HepG2 (cell line): ENCODE data around the gene DLL3. TPM values are rescaled to one million over a fixed set of nuclear protein-coding genes. Genes with fewer than 3 reads are reported as not detected.
A peak's percentile ranks its signal among the peaks of the same experiment; 100 is the strongest.

Experiments
- ARNTL ChIP-seq: sonication (generic); formaldehyde crosslinking; IDR thresholded peaks from 2 replicates; pipeline ENCODE4 v1.4.0; 2020; ENCODE audit warnings: mild to moderate bottlenecking, missing genetic modification reagents
- FOXA1 ChIP-seq, 2 experiments: fragments of 450-650 bp in 1 of 2; sonication (generic) in 1 of 2; formaldehyde crosslinking in 1 of 2; IDR thresholded peaks; 2 replicates each; pipeline versions ENCODE4 v1.4.0 to v1.6.1; 2016 to 2020; ENCODE audit warnings: missing genetic modification reagents in 1 of 2
- HNF4A ChIP-seq: sonication (generic); formaldehyde crosslinking; IDR thresholded peaks from 2 replicates; pipeline ENCODE4 v1.4.0; 2020; ENCODE audit warnings: missing genetic modification reagents
- JUND ChIP-seq: sonication (generic); formaldehyde crosslinking; IDR thresholded peaks from 2 replicates; pipeline ENCODE4 v1.8.0; 2022; ENCODE audit warnings: mild to moderate bottlenecking, missing genetic modification reagents
- MTA3 ChIP-seq: sonication (generic); formaldehyde crosslinking; IDR thresholded peaks from 2 replicates; pipeline ENCODE4 v1.4.0; 2020; ENCODE audit warnings: missing genetic modification reagents
- RERE ChIP-seq: IDR thresholded peaks from 2 replicates; pipeline ENCODE4 v1.6.1; 2016; ENCODE audit warnings: low read depth, missing genetic modification reagents, missing compliant biosample characterization
- ZNF382 ChIP-seq: sonication (generic); formaldehyde crosslinking; IDR thresholded peaks from 2 replicates; pipeline ENCODE4 v1.5.0; 2020; ENCODE audit warnings: missing genetic modification reagents, mild to moderate bottlenecking, borderline replicate concordance
- ZNF530 ChIP-seq: sonication (generic); formaldehyde crosslinking; IDR thresholded peaks from 2 replicates; pipeline ENCODE4 v1.5.0; 2020; ENCODE audit warnings: low read depth, mild to moderate bottlenecking, missing genetic modification reagents
- ZNF614 ChIP-seq: IDR thresholded peaks from 2 replicates; pipeline ENCODE4 v1.6.1; 2018; ENCODE audit warnings: missing biosample characterization, missing genetic modification reagents, inconsistent platforms, borderline replicate concordance
- polyA plus RNA-seq, 8 experiments: library from polyadenylated mRNA; depleted of rRNA in 3 of 8; stranded (reverse) in 7 of 8; unstranded in 1 of 8; fragments of >200 nt; fragmentation: Illumina TruSeq in 4 of 8; extraction: Trizol in 4 of 8; gene quantifications; 2 replicates each; pipeline versions ENCODE4 v1.2.1 to v1.2.3, GENCODE V29; 2011 to 2016; ENCODE audit warnings: low read depth in 4 of 8, missing spikeins in 1 of 8, mixed read lengths in 1 of 8; ENCODE audit not compliant: insufficient read depth in 1 of 8
- total RNA-seq, 5 experiments: library from RNA; depleted of rRNA; stranded (reverse); fragments of >200 nt; fragmentation: Illumina TruSeq; extraction: Trizol; gene quantifications; 2 replicates each; pipeline ENCODE4 v1.2.3, GENCODE V29; 2016; ENCODE audit warnings: low read depth in 1 of 5
- TF ChIP-seq, protein P1 (sequence below): IDR thresholded peaks from 2 replicates; pipeline ENCODE4 v1.6.1; 2018; ENCODE audit warnings: missing genetic modification reagents, mild to moderate bottlenecking, missing compliant biosample characterization
- TF ChIP-seq, protein P2 (sequence below): sonication (generic); formaldehyde crosslinking; IDR thresholded peaks from 2 replicates; pipeline ENCODE4 v1.4.0; 2020; ENCODE audit warnings: missing genetic modification reagents
- TF ChIP-seq, protein P3 (sequence below): sonication (generic); formaldehyde crosslinking; IDR thresholded peaks from 2 replicates; pipeline ENCODE4 v1.5.1; 2020; ENCODE audit warnings: mild to moderate bottlenecking, missing genetic modification reagents, moderate library complexity
- TF ChIP-seq, protein P4 (sequence below): sonication (generic); formaldehyde crosslinking; IDR thresholded peaks from 2 replicates; pipeline ENCODE4 v1.9.0; 2021; ENCODE audit warnings: missing genetic modification reagents, mild to moderate bottlenecking, borderline replicate concordance
- TF ChIP-seq, protein P5 (sequence below): sonication (generic); formaldehyde crosslinking; IDR thresholded peaks from 2 replicates; pipeline ENCODE4 v1.5.0; 2020; ENCODE audit warnings: missing genetic modification reagents

The DLL3 gene
- total and polyA plus RNA-seq, 2 of the 13 experiments (the other 11 are each of a cell fraction or from before 2014, with no cell fraction given): 0.35 to 0.55 TPM

DNA sequence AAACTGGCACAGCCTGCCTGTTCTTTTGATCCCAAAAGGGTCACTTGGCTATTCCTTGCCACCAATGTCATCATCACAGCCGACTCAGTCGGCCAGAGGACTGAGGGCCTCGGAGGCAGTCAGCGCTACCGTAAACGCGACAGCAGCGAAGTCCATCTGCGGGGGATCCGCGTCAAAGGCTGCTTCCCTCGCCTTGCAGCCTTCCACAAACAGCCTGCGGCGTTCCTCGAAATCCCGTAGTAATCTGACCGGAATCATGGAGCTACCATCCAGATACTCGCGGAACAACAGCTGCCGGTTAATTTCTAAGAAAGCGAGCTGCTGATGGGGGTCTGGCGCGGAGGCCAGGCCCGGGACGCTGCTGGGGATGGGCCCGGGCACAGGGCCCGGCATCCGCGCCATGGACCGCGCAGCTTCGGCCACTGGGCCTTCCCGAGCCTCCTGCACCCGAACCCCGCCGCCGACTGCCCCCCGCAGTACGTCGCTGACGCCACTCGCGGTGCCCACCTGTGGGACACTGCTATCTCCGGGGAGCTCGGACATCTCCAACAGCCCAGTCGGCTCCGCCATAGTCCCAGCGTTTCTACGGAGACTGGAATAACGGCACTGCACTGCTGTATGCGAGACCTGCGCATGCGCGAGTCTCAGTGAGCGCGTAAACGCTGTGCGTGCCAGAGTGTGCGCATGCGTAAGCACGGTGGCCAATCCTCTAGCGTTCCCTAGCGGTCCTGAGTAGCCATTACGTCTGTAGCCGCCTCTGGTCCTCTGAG, 33.7 kb downstream of the DLL3 start, which contains the start of gene EID2B (continued):
- TF ChIP-seq, protein P1, sequence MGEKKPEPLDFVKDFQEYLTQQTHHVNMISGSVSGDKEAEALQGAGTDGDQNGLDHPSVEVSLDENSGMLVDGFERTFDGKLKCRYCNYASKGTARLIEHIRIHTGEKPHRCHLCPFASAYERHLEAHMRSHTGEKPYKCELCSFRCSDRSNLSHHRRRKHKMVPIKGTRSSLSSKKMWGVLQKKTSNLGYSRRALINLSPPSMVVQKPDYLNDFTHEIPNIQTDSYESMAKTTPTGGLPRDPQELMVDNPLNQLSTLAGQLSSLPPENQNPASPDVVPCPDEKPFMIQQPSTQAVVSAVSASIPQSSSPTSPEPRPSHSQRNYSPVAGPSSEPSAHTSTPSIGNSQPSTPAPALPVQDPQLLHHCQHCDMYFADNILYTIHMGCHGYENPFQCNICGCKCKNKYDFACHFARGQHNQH (CRISPR knock-in tag): peak; percentile 48; the same call in 1 of the 2 replicates
- TF ChIP-seq ZNF614 (CRISPR knock-in tag) (no peak; the same call in 1 of the 2 replicates), HNF4A (CRISPR knock-in tag) (no peak), ZNF530 (CRISPR knock-in tag) (no peak), ZNF382 (CRISPR knock-in tag) (no peak), RERE (CRISPR knock-in tag) (no peak), FOXA1 (IDR thresholded peaks at IDR 0.05) (no peak), FOXA1 (CRISPR knock-in tag; IDR thresholded peaks at IDR 0.05) (no peak), MTA3 (CRISPR knock-in tag) (no peak), ARNTL (peak; percentile 52), JUND (CRISPR knock-in tag) (no peak)
- TF ChIP-seq, protein P2, sequence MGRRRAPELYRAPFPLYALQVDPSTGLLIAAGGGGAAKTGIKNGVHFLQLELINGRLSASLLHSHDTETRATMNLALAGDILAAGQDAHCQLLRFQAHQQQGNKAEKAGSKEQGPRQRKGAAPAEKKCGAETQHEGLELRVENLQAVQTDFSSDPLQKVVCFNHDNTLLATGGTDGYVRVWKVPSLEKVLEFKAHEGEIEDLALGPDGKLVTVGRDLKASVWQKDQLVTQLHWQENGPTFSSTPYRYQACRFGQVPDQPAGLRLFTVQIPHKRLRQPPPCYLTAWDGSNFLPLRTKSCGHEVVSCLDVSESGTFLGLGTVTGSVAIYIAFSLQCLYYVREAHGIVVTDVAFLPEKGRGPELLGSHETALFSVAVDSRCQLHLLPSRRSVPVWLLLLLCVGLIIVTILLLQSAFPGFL: no peak
- TF ChIP-seq, protein P3, sequence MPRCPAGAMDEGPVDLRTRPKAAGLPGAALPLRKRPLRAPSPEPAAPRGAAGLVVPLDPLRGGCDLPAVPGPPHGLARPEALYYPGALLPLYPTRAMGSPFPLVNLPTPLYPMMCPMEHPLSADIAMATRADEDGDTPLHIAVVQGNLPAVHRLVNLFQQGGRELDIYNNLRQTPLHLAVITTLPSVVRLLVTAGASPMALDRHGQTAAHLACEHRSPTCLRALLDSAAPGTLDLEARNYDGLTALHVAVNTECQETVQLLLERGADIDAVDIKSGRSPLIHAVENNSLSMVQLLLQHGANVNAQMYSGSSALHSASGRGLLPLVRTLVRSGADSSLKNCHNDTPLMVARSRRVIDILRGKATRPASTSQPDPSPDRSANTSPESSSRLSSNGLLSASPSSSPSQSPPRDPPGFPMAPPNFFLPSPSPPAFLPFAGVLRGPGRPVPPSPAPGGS (CRISPR knock-in tag): no peak
- TF ChIP-seq, protein P4, sequence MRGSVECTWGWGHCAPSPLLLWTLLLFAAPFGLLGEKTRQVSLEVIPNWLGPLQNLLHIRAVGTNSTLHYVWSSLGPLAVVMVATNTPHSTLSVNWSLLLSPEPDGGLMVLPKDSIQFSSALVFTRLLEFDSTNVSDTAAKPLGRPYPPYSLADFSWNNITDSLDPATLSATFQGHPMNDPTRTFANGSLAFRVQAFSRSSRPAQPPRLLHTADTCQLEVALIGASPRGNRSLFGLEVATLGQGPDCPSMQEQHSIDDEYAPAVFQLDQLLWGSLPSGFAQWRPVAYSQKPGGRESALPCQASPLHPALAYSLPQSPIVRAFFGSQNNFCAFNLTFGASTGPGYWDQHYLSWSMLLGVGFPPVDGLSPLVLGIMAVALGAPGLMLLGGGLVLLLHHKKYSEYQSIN (CRISPR knock-in tag): no peak
- TF ChIP-seq, protein P5, sequence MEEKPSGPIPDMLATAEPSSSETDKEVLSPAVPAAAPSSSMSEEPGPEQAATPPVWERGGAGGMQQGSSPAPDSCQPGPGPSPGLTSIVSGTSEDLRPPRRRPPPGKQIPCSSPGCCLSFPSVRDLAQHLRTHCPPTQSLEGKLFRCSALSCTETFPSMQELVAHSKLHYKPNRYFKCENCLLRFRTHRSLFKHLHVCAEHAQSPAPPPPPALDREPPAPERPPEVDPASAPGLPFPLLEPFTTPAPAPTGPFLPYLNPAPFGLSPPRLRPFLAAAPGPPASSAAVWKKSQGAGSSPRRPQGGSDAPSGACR: no peak
